ENCODE results near the gene FAM180B. TPM values are rescaled to one million over a fixed set of nuclear protein-coding genes. Genes with fewer than 3 reads are reported as not detected.

FAM180B gene
- total RNA-seq, 1 donor: not detected

- TF ChIP-seq CTCF (IDR thresholded peaks at IDR 0.05; ENCODE audit: insufficient read depth, low read depth, low read length): no peak
- no peak overlapping the region for H3K4me3 ChIP-seq (ENCODE audit: low read depth, low read length)
- DNase-seq (ENCODE audit: low read depth): no peak
Measured at GRCh38 chr11:47570651-47571356, 15.7 kb upstream of the FAM180B start.

GRCh38 chr11:47571357-47571729, 15.1 kb upstream of the FAM180B start:
- H3K4me3 ChIP-seq (ENCODE audit: low read depth, low read length): no peak overlapping the region
- TF ChIP-seq CTCF (IDR thresholded peaks at IDR 0.05; ENCODE audit: insufficient read depth, low read depth, low read length): no peak
- DNase-seq (ENCODE audit: low read depth): no peak

- H3K4me3 ChIP-seq (ENCODE audit: low read depth, low read length): no peak overlapping the region
- peak; percentile 75 for DNase-seq (ENCODE audit: low read depth)
- TF ChIP-seq CTCF (IDR thresholded peaks at IDR 0.05; ENCODE audit: insufficient read depth, low read depth, low read length): no peak
Measured at GRCh38 chr11:47571895-47572294, 14.6 kb upstream of the FAM180B start.

GRCh38 chr11:47572715-47573255, 13.7 kb upstream of the FAM180B start:
- no peak for TF ChIP-seq CTCF (IDR thresholded peaks at IDR 0.05; ENCODE audit: insufficient read depth, low read depth, low read length)
- DNase-seq (ENCODE audit: low read depth): no peak
- H3K4me3 ChIP-seq (ENCODE audit: low read depth, low read length): no peak overlapping the region

- no peak for TF ChIP-seq CTCF (IDR thresholded peaks at IDR 0.05; ENCODE audit: insufficient read depth, low read depth, low read length)
- DNase-seq (ENCODE audit: low read depth): no peak
Measured at GRCh38 chr11:47573321-47573720, 13.2 kb upstream of the FAM180B start.

GRCh38 chr11:47577460-47578041, 8.9 kb upstream of the FAM180B start:
- peak overlapping the region; percentile 96 for H3K4me3 ChIP-seq (ENCODE audit: low read depth, low read length)
- TF ChIP-seq CTCF (IDR thresholded peaks at IDR 0.05; ENCODE audit: insufficient read depth, low read depth, low read length): no peak
- DNase-seq (ENCODE audit: low read depth): peak; percentile 30

More at GRCh38 chr11:47573321-47573720, 13.2 kb upstream of the FAM180B start:
- no peak overlapping the region for H3K4me3 ChIP-seq (ENCODE audit: low read depth, low read length)

All from fibroblast of villous mesenchyme (primary cell).